ENCODE results near the gene ZMYND11. TPM values are rescaled to one million over a fixed set of nuclear protein-coding genes. Genes with fewer than 3 reads are reported as not detected.

Gene ZMYND11
- total and polyA plus RNA-seq, 4 donors, result 109 to 143 (median 119) TPM

DNA sequence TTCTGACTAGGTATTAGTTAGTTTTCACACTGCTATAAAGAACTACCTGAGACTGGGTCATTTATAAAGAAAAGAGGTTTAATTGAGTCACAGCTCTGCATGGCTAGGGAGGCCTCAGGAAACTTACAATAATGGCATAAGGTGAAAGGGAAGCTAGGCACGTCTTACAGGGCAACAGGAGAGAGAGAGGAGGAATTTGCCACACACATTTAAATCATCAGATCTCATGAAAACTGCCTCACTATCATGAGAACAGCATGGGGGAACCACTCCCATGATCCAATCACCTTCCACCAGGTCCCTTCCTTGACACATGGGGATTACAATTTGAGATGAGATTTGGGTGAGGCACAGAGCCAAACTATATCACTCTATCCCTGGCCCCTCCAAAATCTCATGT, 40.6 kb upstream of the ZMYND11 start:
- H3K36me3 ChIP-seq (ENCODE audit: control insufficient read depth, insufficient read depth, low read length), result no peaks in the 10 kb centered on the region
- DNase-seq (ENCODE audit: low read depth in 4 of 6, low spot score in 6 of 6), result no peak
- H3K4me3 ChIP-seq (ENCODE audit: low read depth, low read length), result no peak overlapping the region
- H3K4me1 ChIP-seq (ENCODE audit: control insufficient read depth, insufficient read depth, low read length), result no peaks in the 10 kb centered on the region
- H3K27ac ChIP-seq (ENCODE audit: low read depth, low read length), result no peak overlapping the region
- H3K27me3 ChIP-seq (ENCODE audit: control insufficient read depth, insufficient read depth, low read length), result no peaks in the 10 kb centered on the region
- H3K9me3 ChIP-seq (ENCODE audit: control insufficient read depth, insufficient read depth, low read length), result peaks cover 10% of the 10 kb centered on the region
- 20% methylated on average over 1 of the region's 1 CpG for WGBS (ENCODE audit: insufficient coverage)

DNA sequence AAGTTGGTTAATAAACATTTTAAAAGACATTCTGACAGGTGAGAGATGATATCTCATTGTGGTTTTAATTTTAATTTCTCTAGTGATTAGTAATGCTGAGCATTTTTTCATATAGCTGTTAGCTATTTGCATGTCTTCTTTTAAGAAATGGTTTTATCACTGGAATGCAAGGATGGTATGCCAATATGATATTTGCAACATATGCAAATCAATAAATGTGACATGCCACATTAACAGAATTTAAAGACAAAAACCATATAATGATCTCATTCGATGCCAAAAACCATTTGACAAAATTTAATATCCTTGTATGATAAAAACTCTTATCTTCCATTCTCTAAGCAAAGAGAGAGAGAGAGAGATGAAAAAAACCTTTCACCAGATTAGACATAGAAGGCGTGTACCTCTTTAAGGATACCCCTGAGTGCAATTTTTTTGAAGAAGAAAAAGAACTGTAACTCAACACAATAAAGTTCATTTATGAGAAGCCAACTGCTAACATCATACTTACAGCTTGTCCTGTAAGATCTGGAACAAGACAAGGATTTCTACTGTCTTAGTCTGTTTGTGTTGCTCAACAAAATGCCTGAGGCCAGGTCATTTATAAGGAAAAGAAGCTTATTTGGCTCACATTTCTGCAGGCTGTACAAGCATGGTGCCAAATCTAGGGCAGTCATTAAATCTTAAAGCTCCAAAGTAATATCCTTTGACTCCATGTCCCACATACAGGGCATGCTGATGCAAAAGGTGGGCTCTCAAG, 39.7 kb upstream of the ZMYND11 start:
- WGBS (ENCODE audit: insufficient coverage), result no CpG with 5 or more reads among the region's 2 CpGs
- Histone ChIP-seq H3K4me3 (ENCODE audit: low read depth, low read length) (no peak overlapping the region), H3K27me3 (ENCODE audit: control insufficient read depth, insufficient read depth, low read length) (no peaks in the 10 kb centered on the region), H3K4me1 (ENCODE audit: control insufficient read depth, insufficient read depth, low read length) (no peaks in the 10 kb centered on the region), H3K36me3 (ENCODE audit: control insufficient read depth, insufficient read depth, low read length) (no peaks in the 10 kb centered on the region), H3K9me3 (ENCODE audit: control insufficient read depth, insufficient read depth, low read length) (peaks cover 10% of the 10 kb centered on the region), H3K27ac (ENCODE audit: low read depth, low read length) (no peak overlapping the region)
- no peak for DNase-seq (ENCODE audit: low read depth in 4 of 6, low spot score in 6 of 6)

- Histone ChIP-seq H3K36me3 (ENCODE audit: control insufficient read depth, insufficient read depth, low read length) (no peaks in the 10 kb centered on the region), H3K27ac (ENCODE audit: low read depth, low read length) (no peak overlapping the region), H3K4me3 (ENCODE audit: low read depth, low read length) (no peak overlapping the region), H3K4me1 (ENCODE audit: control insufficient read depth, insufficient read depth, low read length) (no peaks in the 10 kb centered on the region), H3K9me3 (ENCODE audit: control insufficient read depth, insufficient read depth, low read length) (peaks cover 10% of the 10 kb centered on the region), H3K27me3 (ENCODE audit: control insufficient read depth, insufficient read depth, low read length) (no peaks in the 10 kb centered on the region)
- DNase-seq (ENCODE audit: low read depth in 4 of 6, low spot score in 6 of 6), result no peak
- 11% methylated on average over 1 of the region's 1 CpG for WGBS (ENCODE audit: insufficient coverage)
Measured at GRCh38 chr10:96466-96865, 38.8 kb upstream of the ZMYND11 start.

DNA sequence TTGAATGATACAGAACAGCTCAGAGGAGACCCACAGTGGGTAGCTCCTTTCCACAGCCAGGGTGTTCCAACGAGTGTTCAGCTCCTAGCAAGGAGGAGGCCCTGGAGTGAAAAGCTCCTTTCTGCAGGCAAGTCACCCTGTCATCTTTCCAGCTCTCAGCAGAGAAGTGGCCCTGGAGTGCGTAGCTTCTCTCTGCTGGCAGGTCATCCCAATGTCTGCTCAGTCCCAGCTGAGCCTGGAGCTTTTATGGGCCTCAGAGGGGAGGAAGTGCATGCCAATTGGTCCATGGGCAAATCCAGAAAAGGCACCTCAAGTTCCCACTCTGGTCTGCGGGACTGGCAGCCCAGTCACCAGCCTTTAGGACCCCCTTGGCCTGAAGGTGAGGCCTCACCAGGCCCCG, 30.8 kb upstream of the ZMYND11 start:
- no peak for DNase-seq (ENCODE audit: low read depth in 4 of 6, low spot score in 6 of 6)
- H3K9me3 ChIP-seq (ENCODE audit: control insufficient read depth, insufficient read depth, low read length), result no peaks in the 10 kb centered on the region
- no peak overlapping the region for H3K4me3 ChIP-seq (ENCODE audit: low read depth, low read length)
- H3K27ac ChIP-seq (ENCODE audit: low read depth, low read length), result no peak overlapping the region
- H3K36me3 ChIP-seq (ENCODE audit: control insufficient read depth, insufficient read depth, low read length), result no peaks in the 10 kb centered on the region
- 78% methylated on average over 3 of the region's 4 CpGs for WGBS (ENCODE audit: insufficient coverage)
- H3K27me3 ChIP-seq (ENCODE audit: control insufficient read depth, insufficient read depth, low read length), result no peaks in the 10 kb centered on the region
- no peaks in the 10 kb centered on the region for H3K4me1 ChIP-seq (ENCODE audit: control insufficient read depth, insufficient read depth, low read length)

DNA sequence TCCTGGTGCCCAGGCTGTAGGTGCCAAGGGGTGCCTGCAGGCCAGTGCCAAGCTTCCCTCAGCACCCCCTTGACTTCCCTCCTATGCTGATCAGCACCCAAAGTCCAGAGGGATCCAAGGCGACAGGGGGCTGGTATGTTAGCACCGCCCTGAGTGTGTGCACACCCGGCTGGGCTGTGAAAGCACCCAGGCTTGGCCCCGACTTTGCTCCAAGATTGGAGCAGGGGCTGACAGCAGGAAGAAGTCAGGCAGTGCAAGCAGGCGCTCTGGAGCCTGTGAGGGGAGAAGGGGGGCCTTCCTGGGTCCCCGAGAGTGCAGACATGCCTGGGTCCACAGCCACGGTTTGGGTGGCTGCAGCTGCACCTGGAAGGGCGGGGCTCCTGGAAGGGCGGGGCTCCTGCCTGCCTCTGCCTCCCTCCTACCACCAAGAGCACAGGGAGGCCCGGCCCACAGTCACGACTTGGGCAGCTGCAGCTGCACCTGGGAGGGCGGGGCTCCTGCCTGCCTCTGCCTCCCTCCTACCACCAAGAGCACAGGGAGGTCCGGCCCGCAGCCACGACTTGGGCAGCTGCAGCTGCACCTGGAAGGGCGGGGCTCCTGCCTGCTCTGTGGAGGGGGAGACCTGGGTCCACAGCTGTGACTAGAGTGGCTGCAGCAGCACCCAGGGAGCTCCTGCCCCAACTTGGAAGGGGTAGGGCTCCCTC, 30.2 kb upstream of the ZMYND11 start:
- 79% methylated on average over 14 of the region's 16 CpGs for WGBS (ENCODE audit: insufficient coverage)
- H3K36me3 ChIP-seq (ENCODE audit: control insufficient read depth, insufficient read depth, low read length), result no peaks in the 10 kb centered on the region
- no peak for DNase-seq (ENCODE audit: low read depth in 4 of 6, low spot score in 6 of 6)
- H3K4me3 ChIP-seq (ENCODE audit: low read depth, low read length), result no peak overlapping the region
- H3K9me3 ChIP-seq (ENCODE audit: control insufficient read depth, insufficient read depth, low read length), result no peaks in the 10 kb centered on the region
- no peaks in the 10 kb centered on the region for H3K27me3 ChIP-seq (ENCODE audit: control insufficient read depth, insufficient read depth, low read length)
- H3K4me1 ChIP-seq (ENCODE audit: control insufficient read depth, insufficient read depth, low read length), result no peaks in the 10 kb centered on the region
- no peak overlapping the region for H3K27ac ChIP-seq (ENCODE audit: low read depth, low read length)

GRCh38 chr10:105806-106205, 29.4 kb upstream of the ZMYND11 start:
- Histone ChIP-seq H3K9me3 (ENCODE audit: control insufficient read depth, insufficient read depth, low read length) (no peaks in the 10 kb centered on the region), H3K4me3 (ENCODE audit: low read depth, low read length) (no peak overlapping the region), H3K36me3 (ENCODE audit: control insufficient read depth, insufficient read depth, low read length) (no peaks in the 10 kb centered on the region), H3K4me1 (ENCODE audit: control insufficient read depth, insufficient read depth, low read length) (no peaks in the 10 kb centered on the region), H3K27me3 (ENCODE audit: control insufficient read depth, insufficient read depth, low read length) (no peaks in the 10 kb centered on the region), H3K27ac (ENCODE audit: low read depth, low read length) (no peak overlapping the region)
- no peak for DNase-seq (ENCODE audit: low read depth in 4 of 6, low spot score in 6 of 6)
- WGBS (ENCODE audit: insufficient coverage), result 88% methylated on average over 4 of the region's 4 CpGs

- no peaks in the 10 kb centered on the region for H3K36me3 ChIP-seq (ENCODE audit: control insufficient read depth, insufficient read depth, low read length)
- H3K27me3 ChIP-seq (ENCODE audit: control insufficient read depth, insufficient read depth, low read length), result no peaks in the 10 kb centered on the region
- no peaks in the 10 kb centered on the region for H3K4me1 ChIP-seq (ENCODE audit: control insufficient read depth, insufficient read depth, low read length)
- H3K9me3 ChIP-seq (ENCODE audit: control insufficient read depth, insufficient read depth, low read length), result no peaks in the 10 kb centered on the region
- 74% methylated on average over 4 of the region's 6 CpGs for WGBS (ENCODE audit: insufficient coverage)
- H3K27ac ChIP-seq (ENCODE audit: low read depth, low read length), result no peak overlapping the region
- DNase-seq (ENCODE audit: low read depth in 4 of 6, low spot score in 6 of 6), result no peak
- no peak overlapping the region for H3K4me3 ChIP-seq (ENCODE audit: low read depth, low read length)
Measured at GRCh38 chr10:106740-107139, 28.5 kb upstream of the ZMYND11 start.

DNA sequence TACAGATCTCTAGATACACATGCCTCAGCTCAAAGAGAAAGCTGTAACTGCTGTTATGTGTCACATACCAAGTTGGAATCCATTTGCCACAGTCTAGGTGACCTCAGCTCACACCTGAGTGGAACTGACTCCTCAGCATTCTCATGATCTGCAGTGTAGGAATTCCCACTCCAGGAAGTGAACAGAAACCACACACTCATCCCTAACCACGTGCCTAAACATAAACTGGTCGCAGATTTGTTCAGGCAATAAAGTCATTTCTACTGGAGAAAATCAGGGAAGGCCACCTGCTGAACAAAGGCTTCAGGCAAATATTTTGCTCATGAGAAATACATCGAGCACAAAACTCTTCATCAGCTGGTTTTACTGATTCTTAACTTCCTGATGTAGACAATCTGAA, 23.0 kb upstream of the ZMYND11 start:
- WGBS (ENCODE audit: insufficient coverage), result 72% methylated on average over 2 of the region's 3 CpGs
- Histone ChIP-seq H3K4me1 (ENCODE audit: control insufficient read depth, insufficient read depth, low read length) (no peaks in the 10 kb centered on the region), H3K27me3 (ENCODE audit: control insufficient read depth, insufficient read depth, low read length) (no peaks in the 10 kb centered on the region), H3K4me3 (ENCODE audit: low read depth, low read length) (no peak overlapping the region), H3K27ac (ENCODE audit: low read depth, low read length) (no peak overlapping the region), H3K36me3 (ENCODE audit: control insufficient read depth, insufficient read depth, low read length) (no peaks in the 10 kb centered on the region), H3K9me3 (ENCODE audit: control insufficient read depth, insufficient read depth, low read length) (no peaks in the 10 kb centered on the region)
- peak in 1 of 6 donors; percentile 1 for DNase-seq (ENCODE audit: low read depth in 4 of 6, low spot score in 6 of 6)

- Histone ChIP-seq H3K9me3 (ENCODE audit: control insufficient read depth, insufficient read depth, low read length) (no peaks in the 10 kb centered on the region), H3K36me3 (ENCODE audit: control insufficient read depth, insufficient read depth, low read length) (no peaks in the 10 kb centered on the region), H3K27me3 (ENCODE audit: control insufficient read depth, insufficient read depth, low read length) (no peaks in the 10 kb centered on the region), H3K27ac (ENCODE audit: low read depth, low read length) (no peak overlapping the region), H3K4me3 (ENCODE audit: low read depth, low read length) (no peak overlapping the region), H3K4me1 (ENCODE audit: control insufficient read depth, insufficient read depth, low read length) (no peaks in the 10 kb centered on the region)
- WGBS (ENCODE audit: insufficient coverage), result no CpG with 5 or more reads among the region's 1 CpG
- DNase-seq (ENCODE audit: low read depth in 4 of 6, low spot score in 6 of 6), result no peak
Measured at GRCh38 chr10:124874-125273, 10.4 kb upstream of the ZMYND11 start.
